SKM-1 (cell line): ENCODE measurements around the gene FOXP3.
A peak's percentile ranks its signal among the peaks of the same experiment; 100 is the strongest.

ENCODE experiments used
- DNase-seq: peaks from one replicate; lab custom pipeline; 2025; ENCODE audit not compliant: unreplicated experiment; lab: John Stamatoyannopoulos, UW

The FOXP3 gene

GRCh38 chrX:49254639-49255038 lies 9.9 kb downstream of the FOXP3 start:
- DNase-seq = no peak

- no peak for DNase-seq
These were observed 13.2 kb downstream of the FOXP3 start for GRCh38 chrX:49251325-49251724.

GRCh38 chrX:49250578-49250977 lies 13.9 kb downstream of the FOXP3 start:
- no peak for DNase-seq

- no peak for DNase-seq
These were observed 14.4 kb downstream of the FOXP3 start for GRCh38 chrX:49250066-49250465.

GRCh38 chrX:49249616-49250015 lies 14.9 kb downstream of the FOXP3 start:
- DNase-seq = no peak

- DNase-seq = no peak
These were observed 15.4 kb downstream of the FOXP3 start for GRCh38 chrX:49249071-49249470.

- DNase-seq = no peak
These were observed 16.3 kb downstream of the FOXP3 start for GRCh38 chrX:49247916-49248811.

GRCh38 chrX:49247346-49247745 lies 17.2 kb downstream of the FOXP3 start:
- no peak for DNase-seq

- no peak for DNase-seq
These were observed 18.0 kb downstream of the FOXP3 start for GRCh38 chrX:49246541-49246940.

GRCh38 chrX:49244207-49244606 lies 20.3 kb downstream of the FOXP3 start:
- no peak for DNase-seq

- no peak for DNase-seq
These were observed 21.3 kb downstream of the FOXP3 start for GRCh38 chrX:49243166-49243565.

GRCh38 chrX:49242545-49243066 lies 21.9 kb downstream of the FOXP3 start:
- no peak for DNase-seq

- DNase-seq = no peak
These were observed 25.8 kb downstream of the FOXP3 start for GRCh38 chrX:49238735-49239134.

- DNase-seq = peak; percentile 59
These were observed 27.4 kb downstream of the FOXP3 start for GRCh38 chrX:49237060-49237459.

- no peak for DNase-seq
These were observed 30.5 kb downstream of the FOXP3 start for GRCh38 chrX:49233887-49234555.

GRCh38 chrX:49233176-49233575 lies 31.3 kb downstream of the FOXP3 start, which contains the start of gene CACNA1F:
Gene CACNA1F, minus strand, starts transcription at chrX:49233340. Its CDS starts 31 bp downstream, at chrX:49233309.
- DNase-seq = no peak

- DNase-seq = no peak
These were observed 32.0 kb downstream of the FOXP3 start for GRCh38 chrX:49232525-49232924.

GRCh38 chrX:49231333-49232000 lies 33.0 kb downstream of the FOXP3 start:
- no peak for DNase-seq

GRCh38 chrX:49230500-49231232 lies 33.8 kb downstream of the FOXP3 start:
- no peak for DNase-seq

- DNase-seq = no peak
These were observed 36.3 kb downstream of the FOXP3 start for GRCh38 chrX:49228185-49228584.

- no peak for DNase-seq
These were observed 36.8 kb downstream of the FOXP3 start for GRCh38 chrX:49227726-49228125.
